ENCODE results near the gene ABHD11. TPM values are rescaled to one million over a fixed set of nuclear protein-coding genes. Genes with fewer than 3 reads are reported as not detected.

Gene ABHD11
- total RNA-seq, 1 donor: 8.2 TPM

DNA sequence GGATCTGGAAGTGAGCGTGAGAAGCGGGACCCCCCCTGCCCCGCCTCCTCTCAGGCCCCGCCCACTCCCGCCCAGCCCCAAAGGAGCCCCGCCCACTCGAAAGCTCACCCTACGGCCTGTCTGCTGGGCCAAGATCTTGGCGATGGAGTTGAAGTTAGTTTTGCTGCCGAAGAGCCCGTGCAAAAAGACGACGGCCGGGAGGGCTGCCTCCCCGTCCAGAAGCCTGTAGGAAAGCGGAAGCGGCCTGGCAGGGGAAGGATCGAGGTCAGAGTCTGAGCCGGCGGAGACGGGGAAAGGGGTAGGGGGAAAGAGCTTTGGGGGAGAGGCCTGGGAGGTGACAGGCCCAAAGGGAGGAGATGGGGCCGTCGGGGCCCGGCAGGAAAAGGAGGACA lies 386 bp downstream of the ABHD11 start:
- H3K4me3 ChIP-seq (ENCODE audit: low read depth, low read length): peak overlapping the region; percentile 87
- peak; percentile 50 for DNase-seq (ENCODE audit: low read depth)
- TF ChIP-seq, protein P1, sequence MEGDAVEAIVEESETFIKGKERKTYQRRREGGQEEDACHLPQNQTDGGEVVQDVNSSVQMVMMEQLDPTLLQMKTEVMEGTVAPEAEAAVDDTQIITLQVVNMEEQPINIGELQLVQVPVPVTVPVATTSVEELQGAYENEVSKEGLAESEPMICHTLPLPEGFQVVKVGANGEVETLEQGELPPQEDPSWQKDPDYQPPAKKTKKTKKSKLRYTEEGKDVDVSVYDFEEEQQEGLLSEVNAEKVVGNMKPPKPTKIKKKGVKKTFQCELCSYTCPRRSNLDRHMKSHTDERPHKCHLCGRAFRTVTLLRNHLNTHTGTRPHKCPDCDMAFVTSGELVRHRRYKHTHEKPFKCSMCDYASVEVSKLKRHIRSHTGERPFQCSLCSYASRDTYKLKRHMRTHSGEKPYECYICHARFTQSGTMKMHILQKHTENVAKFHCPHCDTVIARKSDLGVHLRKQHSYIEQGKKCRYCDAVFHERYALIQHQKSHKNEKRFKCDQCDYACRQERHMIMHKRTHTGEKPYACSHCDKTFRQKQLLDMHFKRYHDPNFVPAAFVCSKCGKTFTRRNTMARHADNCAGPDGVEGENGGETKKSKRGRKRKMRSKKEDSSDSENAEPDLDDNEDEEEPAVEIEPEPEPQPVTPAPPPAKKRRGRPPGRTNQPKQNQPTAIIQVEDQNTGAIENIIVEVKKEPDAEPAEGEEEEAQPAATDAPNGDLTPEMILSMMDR (IDR thresholded peaks at IDR 0.05; ENCODE audit: insufficient read depth, low read depth, low read length): no peak

DNA sequence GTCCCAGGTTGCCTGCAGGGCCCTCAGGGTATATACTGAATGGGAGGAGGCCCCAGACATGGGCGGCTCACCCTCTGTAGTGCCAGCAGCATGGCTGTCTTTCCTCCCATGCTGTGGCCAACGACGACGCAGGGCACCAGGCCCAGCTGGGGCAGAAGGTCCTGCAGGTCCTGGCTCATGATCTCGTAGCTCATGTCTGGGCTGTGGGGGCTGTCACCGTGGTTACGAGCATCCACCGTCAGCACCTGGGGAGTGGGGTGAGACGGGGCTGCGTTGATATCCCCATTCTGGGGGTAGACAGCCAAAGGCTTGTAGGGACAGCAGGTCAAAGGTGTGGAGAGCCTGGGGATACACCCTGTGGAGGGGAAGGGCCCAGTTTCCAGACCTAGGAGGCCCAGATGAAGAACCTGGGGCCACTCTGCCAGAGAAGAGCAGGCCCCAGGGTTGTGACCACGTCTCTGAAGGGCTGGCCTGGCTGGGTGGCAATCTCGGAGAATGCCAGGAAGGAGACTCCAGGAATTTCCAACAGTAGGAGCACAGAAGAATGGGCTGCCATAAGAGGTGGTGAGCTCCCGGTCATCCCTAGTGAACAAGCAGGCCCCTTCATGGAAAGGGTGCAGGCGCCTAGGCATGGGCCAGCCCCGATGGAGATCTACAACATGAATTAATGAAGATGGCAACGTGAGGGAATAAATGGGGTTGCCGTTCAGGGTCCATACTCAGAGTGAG lies 947 bp downstream of the ABHD11 start:
- TF ChIP-seq, protein P1 (IDR thresholded peaks at IDR 0.05; ENCODE audit: insufficient read depth, low read depth, low read length): no peak
- H3K4me3 ChIP-seq (ENCODE audit: low read depth, low read length): peak overlapping the region; percentile 87
- no peak for DNase-seq (ENCODE audit: low read depth)

DNA sequence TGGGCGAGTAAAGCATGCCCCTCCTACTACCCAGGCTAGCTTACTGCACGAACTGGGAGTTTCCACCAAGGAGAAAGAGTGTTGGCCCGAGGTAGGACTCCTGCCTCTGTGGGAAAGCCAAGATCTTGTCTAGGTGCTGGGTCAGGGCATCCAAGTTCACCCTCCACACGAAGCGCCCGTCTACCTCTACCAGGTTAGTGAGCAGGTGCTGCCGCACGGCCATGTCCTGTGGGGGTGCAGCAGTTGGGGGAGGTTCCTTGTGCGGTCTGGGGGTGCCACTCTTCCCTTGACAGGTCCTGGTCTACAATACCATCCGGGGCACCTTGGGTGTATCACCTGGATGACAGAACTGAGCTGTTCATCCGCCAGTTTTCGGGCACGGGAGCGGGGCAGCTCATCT lies 1.7 kb downstream of the ABHD11 start:
- TF ChIP-seq, protein P1 (IDR thresholded peaks at IDR 0.05; ENCODE audit: insufficient read depth, low read depth, low read length): no peak
- DNase-seq (ENCODE audit: low read depth): no peak
- no peak overlapping the region for H3K4me3 ChIP-seq (ENCODE audit: low read depth, low read length)

DNA sequence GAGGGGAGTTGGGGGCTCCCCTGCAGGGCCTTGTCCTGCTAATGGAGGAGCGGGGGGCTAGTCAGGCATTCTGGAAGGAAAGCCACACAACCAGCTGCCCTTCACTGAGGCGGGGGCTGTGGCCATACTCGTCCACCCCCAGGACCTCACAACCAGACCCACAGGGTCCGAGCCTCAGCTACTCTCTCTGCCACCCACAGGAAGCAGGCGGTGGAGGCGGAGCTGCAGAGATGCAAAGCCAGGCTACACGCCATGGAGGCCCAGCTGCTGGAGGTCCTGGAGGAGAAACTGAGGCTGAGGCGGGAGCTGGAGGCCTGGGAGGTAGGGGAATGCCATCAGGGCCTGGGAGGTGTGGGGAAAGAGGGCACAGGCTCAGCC lies 3.1 kb downstream of the ABHD11 start:
- TF ChIP-seq, protein P1 (IDR thresholded peaks at IDR 0.05; ENCODE audit: insufficient read depth, low read depth, low read length): no peak
- no peak for DNase-seq (ENCODE audit: low read depth)
- H3K4me3 ChIP-seq (ENCODE audit: low read depth, low read length): no peak overlapping the region

DNA sequence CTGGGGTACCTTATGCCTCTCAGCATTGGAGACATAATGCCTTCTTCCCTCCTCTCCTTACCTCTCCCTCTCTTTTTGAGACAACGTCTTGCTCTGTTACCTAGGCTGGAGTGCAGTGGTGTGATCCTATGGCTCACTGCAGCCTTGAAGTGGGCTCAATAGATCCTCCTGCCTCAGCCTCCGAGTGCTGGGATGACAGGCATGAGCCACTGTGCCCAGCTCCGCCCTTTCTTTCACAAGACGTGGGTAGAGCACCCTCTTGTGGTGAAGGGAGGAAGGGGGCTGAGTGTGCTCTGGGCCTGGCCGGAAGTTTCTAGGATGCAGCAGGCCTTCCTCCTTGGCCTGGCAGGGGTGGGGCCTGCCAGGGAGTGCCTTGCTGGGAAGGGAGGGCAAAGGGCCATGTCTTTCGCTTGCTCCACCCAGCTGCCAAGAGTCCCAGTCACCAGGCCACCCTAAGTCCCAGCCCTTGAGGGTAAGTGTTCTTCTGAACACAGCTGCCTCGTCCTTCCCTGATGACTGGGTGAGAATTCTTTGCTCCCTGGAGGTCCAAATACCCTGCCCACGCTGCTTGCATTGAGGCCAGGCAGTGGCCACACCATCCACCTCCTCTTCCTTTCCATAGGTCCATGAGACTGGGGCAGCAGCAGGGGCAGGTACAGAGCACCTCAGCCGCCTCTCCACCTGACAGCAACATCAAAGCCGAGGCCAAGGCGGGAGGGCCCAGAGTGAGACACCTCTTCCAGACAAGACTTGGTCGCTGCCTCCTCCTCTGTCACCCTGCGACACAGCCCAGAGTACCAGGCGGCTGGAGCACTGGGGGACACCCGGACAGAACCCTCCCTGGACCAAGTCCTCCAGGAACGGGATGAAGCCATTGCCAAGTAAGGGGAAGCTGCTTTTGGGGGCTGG lies 3.7 kb downstream of the ABHD11 start:
- DNase-seq (ENCODE audit: low read depth): peak; percentile 88
- TF ChIP-seq, protein P1 (IDR thresholded peaks at IDR 0.05; ENCODE audit: insufficient read depth, low read depth, low read length): peak; percentile 95
- no peak overlapping the region for H3K4me3 ChIP-seq (ENCODE audit: low read depth, low read length)

DNA sequence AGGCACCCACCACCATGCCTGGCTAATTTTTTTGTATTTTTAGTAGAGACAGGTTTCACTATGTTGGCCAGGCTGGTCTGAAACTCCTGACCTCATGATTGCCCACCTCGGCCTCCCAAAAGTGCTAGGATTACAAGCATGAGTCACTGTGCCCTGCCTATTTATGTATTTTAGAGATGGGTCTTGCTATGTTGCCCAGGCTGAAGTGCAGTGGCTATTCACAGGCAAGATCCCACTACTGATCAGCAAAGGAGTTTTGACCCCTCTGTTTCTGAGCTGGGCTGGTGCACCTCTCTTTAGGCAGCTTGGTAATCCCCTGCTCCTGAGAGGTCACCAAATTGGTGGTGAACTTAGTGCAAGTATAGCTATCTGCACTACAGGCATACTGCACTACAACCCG lies 6.2 kb downstream of the ABHD11 start:
- H3K4me3 ChIP-seq (ENCODE audit: low read depth, low read length): no peak overlapping the region
- TF ChIP-seq, protein P1 (IDR thresholded peaks at IDR 0.05; ENCODE audit: insufficient read depth, low read depth, low read length): no peak
- DNase-seq (ENCODE audit: low read depth): no peak

Data from fibroblast of villous mesenchyme (primary cell).